Medulla oblongata (tissue), 1 donor: ENCODE measurements around the gene CCDC88C.

ENCODE experiments used
- DNase-seq: peaks from one replicate; pipeline ENCODE4 v3.0.0-alpha.2; 2015; ENCODE audit errors: extremely low spot score

The CCDC88C gene

DNA sequence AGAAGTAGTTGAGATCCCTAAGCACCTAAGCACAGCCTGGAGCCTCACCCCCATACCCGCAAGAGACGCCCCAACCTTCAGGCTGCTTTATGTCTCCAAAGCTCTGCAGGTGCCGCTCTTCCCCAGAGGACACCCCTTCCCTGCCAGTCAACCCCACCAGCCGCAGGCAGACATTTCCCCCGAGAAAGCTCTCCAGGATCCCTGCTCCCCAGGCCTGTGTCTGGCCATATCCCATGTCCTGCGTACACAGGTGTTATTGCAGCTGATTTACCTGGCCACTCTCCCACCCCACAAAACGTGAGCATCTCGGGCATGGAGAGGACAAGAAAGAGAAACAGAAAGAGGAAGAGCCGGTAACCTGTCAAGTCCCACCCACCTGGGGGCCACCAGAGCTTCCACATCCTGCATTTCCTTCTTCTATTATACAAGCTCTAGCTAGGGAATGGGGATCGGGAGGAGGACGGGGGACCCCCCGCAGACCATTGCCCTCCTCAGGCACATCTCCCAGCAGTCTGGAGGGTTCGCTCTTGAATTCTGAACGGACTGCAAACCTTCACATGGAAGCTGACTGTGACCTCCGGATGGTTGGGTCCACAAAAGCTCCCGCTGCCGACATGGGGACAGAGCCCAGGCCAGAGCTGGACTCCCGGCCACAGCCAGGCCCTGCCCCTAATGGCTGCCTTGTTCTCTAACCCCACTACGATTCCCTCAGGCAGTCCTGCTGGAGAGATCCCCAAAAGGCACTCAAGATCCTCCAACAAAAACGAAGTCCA, 17.6 kb downstream of the CCDC88C start:
- DNase-seq, result no peak

DNA sequence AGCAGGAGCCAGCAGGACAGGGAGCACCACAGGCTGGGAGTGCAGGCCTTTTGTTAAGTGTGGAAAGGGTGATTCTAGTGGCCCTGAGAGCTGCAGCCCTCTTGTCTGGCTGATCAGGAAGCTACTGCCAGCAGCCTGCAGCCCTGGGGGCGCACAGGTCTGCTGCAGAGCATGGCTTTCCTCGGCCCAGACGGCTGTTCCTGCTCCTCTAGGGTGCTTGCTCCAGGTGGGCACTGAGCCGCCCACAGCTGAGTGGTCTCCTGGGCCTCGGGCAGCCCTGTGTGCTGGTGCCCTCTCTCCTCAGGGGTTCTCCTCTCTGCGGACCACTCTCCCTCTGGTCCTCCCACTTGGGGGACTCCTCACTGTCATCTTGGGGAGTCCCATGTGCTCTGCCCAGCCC, 18.9 kb downstream of the CCDC88C start:
- no peak for DNase-seq

DNA sequence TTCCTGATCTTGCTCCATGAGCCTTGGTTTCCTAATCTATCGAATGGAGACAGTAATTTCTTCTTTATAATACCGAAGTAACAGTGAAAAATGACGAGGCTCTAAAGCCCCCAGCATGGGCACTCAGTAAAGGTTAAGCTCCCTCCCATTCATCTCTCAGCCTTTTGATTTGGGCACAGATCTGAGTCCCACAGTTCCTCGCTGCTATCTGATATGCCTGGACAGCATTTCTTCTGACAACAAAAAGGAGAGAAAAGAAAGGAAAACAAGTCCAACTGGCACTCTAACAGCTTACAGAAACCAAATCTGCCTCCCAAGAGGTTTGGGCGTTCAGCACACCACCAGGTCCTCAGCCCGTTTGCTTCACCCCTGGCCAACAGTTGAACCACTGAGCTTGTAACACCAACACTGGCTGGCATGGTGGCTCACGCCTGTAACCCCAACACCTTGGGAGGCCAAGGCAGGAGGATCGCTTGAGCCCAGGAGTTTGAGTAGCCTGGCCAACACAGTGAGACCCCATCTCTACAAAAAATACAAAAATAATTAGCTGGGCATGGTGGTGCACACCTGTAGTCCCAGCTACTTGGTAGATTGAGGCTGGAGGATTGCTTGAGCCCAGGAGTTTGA, 19.5 kb downstream of the CCDC88C start:
- no peak for DNase-seq

DNA sequence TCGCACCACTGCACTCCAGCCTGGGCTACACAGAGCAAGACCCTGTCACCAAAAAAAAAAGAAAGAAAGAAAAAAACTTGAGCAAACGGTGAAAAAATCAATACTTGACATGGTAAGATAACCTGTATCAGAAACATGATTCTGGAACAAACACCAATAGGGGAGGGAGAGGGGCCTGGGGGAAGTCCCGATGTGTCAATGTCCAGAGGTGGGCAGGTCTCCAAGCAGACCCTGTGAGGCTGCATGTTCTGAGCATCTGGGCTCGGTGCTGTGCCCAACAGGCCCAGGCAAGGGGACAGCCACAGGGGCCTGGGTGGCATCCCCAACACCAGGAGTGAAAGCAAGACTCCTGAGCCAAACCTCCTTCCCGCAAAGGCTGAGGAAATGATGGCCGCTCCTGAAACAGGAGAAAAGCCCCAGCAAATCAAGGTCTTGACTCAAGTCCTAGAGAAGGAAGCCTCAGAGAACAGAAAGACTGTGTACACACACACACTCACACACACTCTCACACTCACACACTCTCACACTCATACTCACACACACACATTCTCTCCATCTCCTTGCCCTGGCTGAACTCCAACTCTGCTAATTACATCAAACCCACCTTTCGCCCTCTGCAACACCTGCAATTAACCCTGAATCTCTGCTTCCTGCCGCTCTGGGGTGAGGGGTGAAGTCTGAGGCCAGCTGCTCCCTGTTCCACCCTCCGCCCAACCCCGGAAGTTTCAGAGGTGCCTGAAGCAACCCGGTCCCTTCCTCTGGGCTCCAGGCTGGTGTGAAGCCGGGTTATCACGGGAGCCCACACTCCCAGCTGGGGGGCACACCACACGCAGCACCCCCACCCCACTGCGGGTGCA, 20.4 kb downstream of the CCDC88C start:
- DNase-seq, result no peak

DNA sequence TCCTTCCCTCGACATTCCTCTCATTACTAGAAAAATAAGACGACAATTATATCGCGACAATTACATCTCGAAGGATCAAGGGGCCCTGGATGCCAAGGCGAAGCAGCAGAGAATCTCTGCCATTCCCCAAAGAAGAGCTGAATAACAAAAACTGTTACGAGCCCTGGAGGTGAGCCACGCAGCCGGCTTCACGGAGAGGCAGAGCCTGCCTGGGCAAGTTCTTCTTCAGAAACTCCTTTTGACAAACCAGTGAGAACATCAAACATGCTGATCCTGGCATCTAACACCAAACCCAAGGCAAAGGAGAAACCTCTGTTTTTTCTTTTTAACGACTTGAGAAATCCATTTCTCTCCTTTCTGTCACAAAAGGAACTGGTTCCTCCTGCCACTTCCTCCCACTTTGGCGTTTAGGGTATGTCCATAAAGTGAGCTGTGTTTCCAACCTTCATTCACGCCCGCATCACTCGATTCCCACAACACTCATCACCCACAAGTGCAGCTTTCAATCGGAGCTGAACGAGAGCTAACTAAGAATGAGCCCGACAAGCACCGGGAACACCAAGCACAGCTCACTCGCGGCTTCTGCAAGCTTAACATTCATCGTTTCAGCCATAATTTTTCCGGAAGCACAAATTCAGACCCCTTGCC, 21.5 kb downstream of the CCDC88C start:
- DNase-seq, result no peak

DNA sequence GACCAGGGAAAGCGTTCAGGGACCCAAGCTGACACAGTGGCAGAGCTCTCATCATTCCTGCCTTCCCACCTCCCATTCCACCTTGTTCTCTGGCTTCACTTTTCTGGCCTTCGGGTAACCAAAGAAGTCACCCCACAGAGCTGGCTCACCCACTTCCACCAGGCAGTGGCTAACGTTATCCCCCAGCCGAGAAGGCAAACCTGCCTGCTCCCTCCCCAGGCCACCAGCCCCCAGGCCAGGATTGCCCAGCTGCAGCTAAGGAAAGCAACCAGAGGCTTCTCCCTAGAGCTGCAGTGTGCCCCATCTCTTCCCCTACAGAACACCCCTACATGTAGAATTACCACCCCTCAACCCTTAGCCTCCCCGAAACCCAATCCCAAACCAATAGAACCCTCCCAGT, 22.2 kb downstream of the CCDC88C start:
- no peak for DNase-seq

DNA sequence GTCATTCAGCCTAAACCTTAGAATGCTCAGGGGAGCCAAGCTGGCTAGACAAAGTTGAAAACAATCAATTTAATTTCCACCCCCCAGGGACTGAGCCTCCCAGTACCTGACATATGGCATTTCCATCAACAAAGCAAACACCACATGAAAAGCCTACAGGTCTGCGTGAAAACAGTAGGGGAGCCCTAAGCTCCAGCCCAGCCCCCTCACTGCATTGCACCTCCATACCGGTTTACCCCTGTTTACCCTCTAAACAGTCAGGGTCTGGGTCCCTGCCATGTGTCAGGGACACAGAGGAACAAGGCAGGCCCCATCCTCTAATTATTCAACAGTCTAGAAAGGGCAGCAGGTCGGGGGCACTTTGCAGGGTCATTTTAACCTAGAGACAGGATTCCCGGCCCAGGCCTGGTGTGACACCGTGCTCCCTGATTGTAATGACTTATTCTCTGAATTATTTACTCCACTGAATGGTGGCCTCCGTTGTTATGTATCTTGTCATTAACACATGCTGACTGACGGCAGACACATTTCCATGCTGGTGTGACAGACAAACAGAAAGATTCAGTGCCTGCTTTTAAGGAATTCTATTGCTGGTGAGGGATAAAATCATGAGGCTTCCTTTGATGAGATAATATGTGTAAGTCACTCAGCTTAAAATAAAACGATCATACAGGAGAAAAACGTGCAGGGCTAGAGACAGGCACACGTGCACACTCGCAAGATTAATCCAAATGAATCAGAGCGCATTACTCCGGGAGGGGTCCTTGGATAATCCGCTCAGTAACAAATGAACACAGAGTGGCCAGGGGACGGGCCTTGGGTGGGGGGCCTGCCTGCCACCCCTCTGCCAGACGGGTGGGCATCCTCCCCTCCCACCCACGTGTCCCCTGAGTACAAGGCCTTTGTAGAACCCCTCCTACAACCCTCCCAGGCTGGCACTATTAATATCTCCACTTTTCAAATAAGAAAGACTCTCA, 23.2 kb downstream of the CCDC88C start:
- DNase-seq, result no peak

DNA sequence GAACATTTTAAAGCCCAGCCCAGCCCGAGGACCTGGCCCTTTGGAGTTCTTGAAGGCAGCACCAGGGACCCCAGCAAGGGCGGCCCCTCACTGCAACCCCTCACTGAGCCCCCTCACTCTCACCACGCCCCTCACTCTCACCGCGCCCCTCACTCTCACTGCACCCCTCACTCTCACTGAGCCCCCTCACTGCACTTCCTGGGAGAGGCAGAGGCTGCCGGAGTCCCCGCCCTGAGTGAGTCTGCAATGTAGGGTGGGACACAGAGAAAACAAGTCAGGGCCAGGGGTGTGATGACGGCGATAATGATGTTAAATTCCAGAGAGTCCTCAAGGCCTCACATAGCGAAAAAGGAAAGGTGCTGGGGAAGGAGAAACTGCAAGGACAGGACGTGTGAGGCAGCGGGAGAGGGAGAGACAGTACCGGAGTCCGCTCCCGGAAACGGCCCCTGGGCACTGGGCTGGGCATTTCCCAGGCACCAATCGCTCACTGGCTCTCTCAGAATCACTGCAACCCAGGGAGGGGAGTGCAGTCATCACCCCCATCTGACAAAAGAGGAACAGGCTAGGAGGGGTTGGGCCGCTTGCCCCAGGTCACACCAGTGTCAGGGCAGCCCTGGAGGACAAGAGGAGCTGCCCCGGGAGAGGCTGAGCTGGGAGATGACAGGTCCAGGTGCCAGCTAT, 24.9 kb downstream of the CCDC88C start:
- DNase-seq, result no peak

DNA sequence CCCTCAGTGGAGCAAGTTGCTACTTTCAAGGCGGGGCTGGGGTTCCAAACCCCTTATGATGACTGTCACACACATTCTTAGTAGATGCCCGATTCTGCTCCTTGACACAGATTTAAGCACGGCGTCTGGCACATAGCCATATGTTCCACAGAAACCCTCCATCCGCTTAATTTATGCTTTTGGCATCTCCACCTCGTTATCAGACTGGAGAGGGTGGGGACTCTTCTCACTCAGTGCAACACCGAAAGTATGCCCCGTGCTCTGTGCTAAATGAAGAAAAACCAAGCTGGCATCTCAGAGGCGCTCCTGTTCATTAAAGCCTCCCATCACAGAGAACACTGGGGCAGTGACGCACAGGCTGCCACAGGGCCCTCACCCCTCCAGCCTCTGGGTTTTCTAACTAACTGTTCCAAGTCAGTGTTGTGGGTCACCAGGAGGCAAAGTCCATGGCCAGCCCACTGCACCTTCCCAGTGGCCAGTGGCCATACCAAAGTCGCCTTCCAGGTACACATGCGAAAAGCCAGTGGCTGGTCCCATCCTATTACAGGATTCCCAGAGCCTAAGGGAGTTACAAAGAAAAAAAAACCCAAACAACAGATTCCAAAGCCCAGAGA, 27.3 kb downstream of the CCDC88C start:
- DNase-seq, result no peak

DNA sequence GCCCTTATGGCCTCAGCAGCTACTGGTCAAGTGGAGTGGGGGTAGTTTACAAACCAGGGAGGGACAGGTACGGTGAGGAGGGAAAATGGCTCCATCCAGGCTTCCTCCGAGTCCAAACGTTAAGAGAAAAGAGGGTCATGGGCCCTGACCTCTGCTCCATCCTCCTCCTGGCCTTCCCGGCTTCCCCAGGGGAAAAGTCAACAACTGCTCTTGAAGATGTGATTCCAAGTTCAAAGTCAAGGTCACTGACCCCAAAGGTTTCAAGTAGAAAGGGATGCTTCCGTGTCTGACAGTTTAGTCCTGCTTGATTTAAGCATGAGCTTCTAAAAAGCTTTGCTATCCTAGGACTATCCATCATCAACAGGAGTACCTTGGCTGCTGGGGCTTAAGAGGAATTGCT, 28.5 kb downstream of the CCDC88C start:
- no peak for DNase-seq

DNA sequence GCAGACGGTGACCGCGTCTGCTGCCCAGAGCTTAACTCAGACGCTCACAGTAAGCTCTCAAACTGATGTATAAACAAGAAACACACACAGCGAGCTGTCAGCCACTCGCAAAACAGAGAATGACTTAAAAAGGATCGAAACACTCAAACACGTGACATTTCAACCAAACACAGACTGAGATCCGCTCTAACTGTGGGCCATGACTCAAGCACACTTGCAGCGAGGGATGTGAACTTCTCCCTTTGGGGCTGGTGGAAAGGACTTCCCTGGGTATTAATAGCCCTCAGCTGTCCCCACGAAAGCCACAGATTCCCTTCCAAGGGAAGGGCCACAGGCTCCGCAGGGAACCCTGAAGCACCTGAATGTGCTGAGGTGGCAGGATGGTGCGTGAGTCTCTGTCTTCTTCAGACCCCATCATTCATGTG, 29.1 kb downstream of the CCDC88C start:
- peak; percentile 51 for DNase-seq

DNA sequence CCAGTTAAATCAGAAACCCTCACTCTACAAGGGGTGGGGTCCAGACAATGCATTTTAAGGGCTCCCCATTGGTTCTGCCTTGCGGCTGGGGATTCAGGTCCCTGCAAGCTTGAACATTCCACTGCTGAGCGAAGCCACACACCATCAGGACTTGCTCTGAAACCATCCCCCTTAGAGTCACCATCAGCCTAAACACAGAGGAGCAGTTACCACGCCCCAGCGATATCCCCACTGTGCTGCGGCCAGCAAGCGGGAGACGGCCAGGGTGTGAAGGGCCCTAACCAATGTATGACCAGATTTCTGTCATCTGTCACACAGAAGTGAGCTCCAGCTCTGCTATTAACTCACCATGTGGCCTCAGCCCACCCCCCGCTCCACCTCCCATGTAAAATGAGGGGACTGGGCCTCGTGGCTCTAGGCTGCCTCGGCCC, 29.7 kb downstream of the CCDC88C start:
- DNase-seq, result no peak

DNA sequence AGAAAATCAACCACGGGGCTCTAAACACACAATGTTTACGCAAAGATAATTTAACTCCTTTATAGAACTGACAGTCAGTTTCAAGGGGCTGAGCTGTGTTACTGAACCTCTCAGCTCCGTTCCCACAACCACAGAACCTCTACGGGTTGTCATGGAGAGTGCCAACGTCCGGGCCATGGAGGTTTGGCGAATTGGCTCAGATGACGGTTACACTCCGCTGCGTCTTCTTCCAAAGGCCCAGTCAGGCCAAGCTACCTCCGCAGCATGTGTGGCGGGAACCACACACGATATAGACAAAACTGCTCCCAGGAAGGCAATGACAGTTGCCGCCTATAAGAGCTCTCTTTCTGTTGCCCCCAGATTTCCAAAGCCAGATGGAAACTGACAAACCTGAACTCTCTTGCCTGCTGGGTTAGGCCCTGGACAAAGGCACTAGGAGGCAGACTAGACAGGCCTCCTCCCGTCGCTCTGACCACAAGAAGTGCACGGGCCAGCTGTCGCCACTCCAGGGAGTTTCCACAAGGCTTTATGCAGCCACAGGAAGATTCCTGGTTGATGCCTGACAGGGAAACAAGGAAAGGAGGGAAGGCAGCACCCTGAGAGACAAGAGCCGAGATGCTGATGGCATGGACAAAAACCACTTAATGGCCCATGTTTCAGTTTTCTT, 30.3 kb downstream of the CCDC88C start:
- no peak for DNase-seq

DNA sequence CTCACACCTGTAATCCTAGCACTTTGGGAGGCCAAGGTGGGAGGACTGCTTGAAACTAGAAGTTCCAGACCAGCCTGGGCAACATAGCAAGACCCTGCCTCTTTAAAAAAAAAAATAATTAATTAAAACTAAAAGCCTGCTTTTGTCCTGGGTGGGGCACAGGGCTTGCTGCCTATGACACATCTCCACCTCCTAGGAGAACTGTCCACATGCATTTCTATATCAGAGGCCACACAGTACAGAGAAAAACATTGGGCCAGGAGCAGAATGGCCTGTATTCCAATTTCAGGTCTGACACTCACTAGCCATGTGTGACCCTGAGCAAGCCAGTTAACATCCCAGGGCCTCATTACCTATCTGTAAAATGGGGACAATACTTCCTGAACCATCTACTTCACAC, 31.9 kb downstream of the CCDC88C start:
- DNase-seq, result no peak

DNA sequence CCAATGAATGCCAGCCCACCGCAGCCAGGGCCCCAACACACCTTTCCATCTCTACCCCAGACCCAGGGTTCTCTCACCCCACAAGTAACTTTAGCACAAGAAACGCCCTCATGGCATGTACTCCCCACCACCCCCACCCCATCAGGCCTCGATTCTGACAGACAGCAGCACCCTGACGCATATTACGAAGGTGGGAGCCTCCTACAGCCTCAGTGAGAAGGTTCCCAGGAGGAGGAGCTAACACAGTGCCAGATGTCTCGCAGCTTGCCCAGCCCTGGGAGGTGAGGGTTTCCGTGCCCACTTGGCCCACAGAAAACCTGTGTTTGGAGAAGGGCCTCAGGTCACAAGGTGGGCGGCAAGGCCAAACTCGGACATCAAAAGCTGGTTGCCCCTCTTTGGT, 32.4 kb downstream of the CCDC88C start:
- DNase-seq, result no peak

DNA sequence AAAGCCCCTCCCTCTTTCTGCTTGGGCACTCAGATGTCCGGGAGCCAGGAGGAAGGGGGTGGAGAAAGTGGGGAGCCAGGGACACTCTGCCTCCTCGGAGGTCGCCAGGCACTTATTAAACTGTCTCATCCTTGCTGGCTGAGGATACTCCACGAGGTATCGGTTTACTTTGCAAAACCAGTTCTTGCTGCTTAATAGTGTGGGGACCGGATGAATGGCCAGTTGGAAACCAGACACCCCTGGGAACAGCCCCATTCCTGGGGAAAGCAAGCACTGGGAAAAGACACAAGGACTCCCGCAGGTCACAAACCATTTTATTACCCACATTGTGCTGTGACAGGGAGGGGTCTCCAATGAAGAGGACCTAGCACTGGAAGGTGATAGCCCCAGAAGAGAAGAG, 34.2 kb downstream of the CCDC88C start:
- DNase-seq, result no peak

DNA sequence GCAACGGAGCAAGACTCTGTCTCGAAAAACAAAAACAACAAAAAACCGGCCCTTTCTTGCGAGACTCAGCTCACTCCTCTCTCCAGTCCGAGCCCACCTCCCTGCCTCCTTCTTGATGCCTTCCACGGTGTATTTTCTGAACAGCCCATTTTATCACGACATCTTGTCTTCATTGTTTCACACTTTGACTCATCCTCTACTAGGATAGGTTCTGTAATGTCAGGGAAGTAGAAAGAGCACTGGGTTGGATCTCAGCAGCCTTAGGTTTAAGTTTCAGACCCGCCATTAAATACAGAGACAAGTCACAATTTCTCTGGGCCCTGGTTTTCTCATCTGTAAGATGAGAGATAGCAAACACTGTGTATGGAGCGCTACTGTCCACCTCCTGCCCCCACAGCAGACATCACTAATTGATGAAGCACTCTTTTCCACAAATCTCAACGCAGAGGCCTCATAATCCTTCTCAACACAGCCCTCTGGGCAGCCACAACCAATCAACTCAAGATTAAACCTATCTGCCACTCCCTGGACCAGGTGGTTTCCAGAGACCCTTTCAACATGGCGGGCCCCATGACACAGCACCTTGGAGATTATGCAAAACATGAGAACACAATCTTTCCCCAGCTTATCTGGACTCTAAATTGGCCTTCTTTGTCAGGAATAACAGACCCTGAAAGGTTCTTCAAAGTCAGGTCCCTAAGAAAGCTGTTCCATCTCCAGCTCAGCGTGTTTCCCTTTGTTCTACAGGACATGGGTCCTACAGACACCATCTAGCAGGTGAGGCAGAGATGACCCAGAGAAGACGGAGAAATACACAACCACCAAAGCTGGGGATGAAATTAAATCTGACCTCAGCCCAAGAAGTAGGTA, 35.6 kb downstream of the CCDC88C start:
- DNase-seq, result no peak
